Large intestine (tissue), 3 donors: Measurements from ENCODE around the gene SMIM7. TPM values are rescaled to one million over a fixed set of nuclear protein-coding genes. Genes with fewer than 3 reads are reported as not detected.
"Not testable (repeated sequence)": the region's sequence is repeated elsewhere in the genome, so short reads cannot be mapped to it uniquely, and the experiment has no call there.

Source experiments
- DNase-seq, 2 donors: peaks; one replicate each; pipeline versions ENCODE4 v3.0.0 to v3.0.0-alpha.2; 2013
- H3K27ac ChIP-seq: one replicate; pipeline ENCODE4 v1.5.1; 2013; ENCODE audit warnings: low read length
- H3K27me3 ChIP-seq: 2 replicates; pipeline ENCODE4 v1.6.1; 2013; ENCODE audit warnings: low read length; ENCODE audit not compliant: control insufficient read depth, insufficient read depth
- H3K36me3 ChIP-seq: 2 replicates; pipeline ENCODE4 v1.6.1; 2013; ENCODE audit warnings: low read length; ENCODE audit not compliant: control insufficient read depth, insufficient read depth
- H3K4me1 ChIP-seq: one replicate; pipeline ENCODE4 v1.6.1; 2013; ENCODE audit warnings: low read length; ENCODE audit not compliant: control insufficient read depth, insufficient read depth
- H3K4me3 ChIP-seq: one replicate; pipeline ENCODE4 v1.5.1; 2013; ENCODE audit warnings: low read length
- H3K9me3 ChIP-seq: one replicate; pipeline ENCODE4 v1.6.1; 2013; ENCODE audit warnings: mild to moderate bottlenecking, low read depth, low read length, moderate library complexity; ENCODE audit not compliant: control insufficient read depth
- WGBS: methylation state at CpG from one replicate; pipeline ENCODE4 v1.1.5; 2013; ENCODE audit warnings: low lambda C conversion rate; ENCODE audit not compliant: insufficient coverage; 5-methylcytosine and 5-hydroxymethylcytosine counted together
- polyA plus RNA-seq: library from polyadenylated mRNA; unstranded; fragments of 120-200 nt; gene quantifications from one replicate; pipeline ENCODE4 v1.2.1, GENCODE V29; 2013

SMIM7 gene
- polyA plus RNA-seq, 1 donor = 85.6 TPM

GRCh38 chr19:16678498-16678897 lies 18.6 kb upstream of the SMIM7 start:
- no peak for DNase-seq
- no peaks in the 10 kb centered on the region for H3K9me3 ChIP-seq
- H3K27ac ChIP-seq = no peak overlapping the region
- no peak overlapping the region for H3K4me3 ChIP-seq
- H3K36me3 ChIP-seq = no peaks in the 10 kb centered on the region
- H3K4me1 ChIP-seq = no peaks in the 10 kb centered on the region
- no CpG with 5 or more reads among the region's 9 CpGs for WGBS
- H3K27me3 ChIP-seq = no peaks in the 10 kb centered on the region

GRCh38 chr19:16677055-16677454 lies 17.1 kb upstream of the SMIM7 start:
- Histone ChIP-seq H3K27me3 (no peaks in the 10 kb centered on the region), H3K4me1 (no peaks in the 10 kb centered on the region), H3K27ac (no peak overlapping the region), H3K9me3 (no peaks in the 10 kb centered on the region), H3K36me3 (no peaks in the 10 kb centered on the region), H3K4me3 (no peak overlapping the region)
- DNase-seq = no peak

- no peak overlapping the region for H3K27ac ChIP-seq
- H3K4me1 ChIP-seq = no peaks in the 10 kb centered on the region
- no peaks in the 10 kb centered on the region for H3K27me3 ChIP-seq
- peak in 1 of 2 donors; percentile 39 for DNase-seq
- H3K36me3 ChIP-seq = no peaks in the 10 kb centered on the region
- H3K4me3 ChIP-seq = no peak overlapping the region
- no peaks in the 10 kb centered on the region for H3K9me3 ChIP-seq
- WGBS = 100% methylated on average over 1 of the region's 15 CpGs
Observed at GRCh38 chr19:16676101-16676798, 16.3 kb upstream of the SMIM7 start.

GRCh38 chr19:16673839-16674238 lies 13.9 kb upstream of the SMIM7 start:
- no CpG with 5 or more reads among the region's 4 CpGs for WGBS
- not testable (repeated sequence) for H3K9me3 ChIP-seq, H3K4me3 ChIP-seq, H3K4me1 ChIP-seq, H3K36me3 ChIP-seq, H3K27me3 ChIP-seq, DNase-seq, H3K27ac ChIP-seq

GRCh38 chr19:16673231-16673630 lies 13.3 kb upstream of the SMIM7 start:
- H3K36me3 ChIP-seq = no peaks in the 10 kb centered on the region
- no peak overlapping the region for H3K27ac ChIP-seq
- no peak overlapping the region for H3K4me3 ChIP-seq
- no peaks in the 10 kb centered on the region for H3K27me3 ChIP-seq
- H3K4me1 ChIP-seq = no peaks in the 10 kb centered on the region
- DNase-seq = no peak
- no peaks in the 10 kb centered on the region for H3K9me3 ChIP-seq
- WGBS = no CpG with 5 or more reads among the region's 3 CpGs

- 57% methylated on average over 1 of the region's 12 CpGs for WGBS
- H3K4me3 ChIP-seq = no peak overlapping the region
- DNase-seq = no peak
- no peaks in the 10 kb centered on the region for H3K4me1 ChIP-seq
- H3K36me3 ChIP-seq = no peaks in the 10 kb centered on the region
- H3K27me3 ChIP-seq = no peaks in the 10 kb centered on the region
- no peaks in the 10 kb centered on the region for H3K9me3 ChIP-seq
- H3K27ac ChIP-seq = no peak overlapping the region
Observed at GRCh38 chr19:16671652-16672274, 11.8 kb upstream of the SMIM7 start.

- DNase-seq = no peak
- Histone ChIP-seq H3K4me3 (no peak overlapping the region), H3K27ac (no peak overlapping the region), H3K4me1 (no peaks in the 10 kb centered on the region), H3K9me3 (no peaks in the 10 kb centered on the region), H3K27me3 (no peaks in the 10 kb centered on the region), H3K36me3 (no peaks in the 10 kb centered on the region)
- no CpG with 5 or more reads among the region's 13 CpGs for WGBS
Observed at GRCh38 chr19:16670291-16670690, 10.3 kb upstream of the SMIM7 start.

GRCh38 chr19:16668702-16669101 lies 8.8 kb upstream of the SMIM7 start:
- H3K27ac ChIP-seq, H3K9me3 ChIP-seq, H3K36me3 ChIP-seq, DNase-seq, H3K4me1 ChIP-seq, H3K4me3 ChIP-seq, H3K27me3 ChIP-seq: not testable (repeated sequence)
- WGBS = no CpG with 5 or more reads among the region's 4 CpGs

GRCh38 chr19:16668176-16668575 lies 8.2 kb upstream of the SMIM7 start:
- no CpG with 5 or more reads among the region's 5 CpGs for WGBS
- Histone ChIP-seq H3K27me3 (no peaks in the 10 kb centered on the region), H3K4me3 (no peak overlapping the region), H3K27ac (no peak overlapping the region), H3K36me3 (no peaks in the 10 kb centered on the region), H3K4me1 (no peaks in the 10 kb centered on the region), H3K9me3 (no peaks in the 10 kb centered on the region)
- no peak for DNase-seq

- H3K27ac ChIP-seq = no peak overlapping the region
- peaks cover 18% of the 10 kb centered on the region for H3K36me3 ChIP-seq
- DNase-seq = peak in 1 of 2 donors; percentile 10
- peak overlapping the region; percentile 45 for H3K4me3 ChIP-seq
- WGBS = no CpG with 5 or more reads among the region's 31 CpGs
- H3K4me1 ChIP-seq = peaks cover 14% of the 10 kb centered on the region
- no peaks in the 10 kb centered on the region for H3K9me3 ChIP-seq
- H3K27me3 ChIP-seq = no peaks in the 10 kb centered on the region
Observed at GRCh38 chr19:16661480-16662034, 1.6 kb upstream of the SMIM7 start.
